ENCODE data around the gene RANBP17.

- TF ChIP-seq CTCF (tag by site-specific recombination; IDR thresholded peaks at IDR 0.05) = no peak
- no peak for TF ChIP-seq REST (tag by site-specific recombination; IDR thresholded peaks at IDR 0.05)
- no peak for TF ChIP-seq ZNF544 (tag by site-specific recombination; IDR thresholded peaks at IDR 0.05)
- TF ChIP-seq ZFP37 (tag by site-specific recombination; IDR thresholded peaks at IDR 0.05) = no peak
- TF ChIP-seq ZNF830 (tag by site-specific recombination; IDR thresholded peaks at IDR 0.05; ENCODE audit: low read depth) = no peak
Observed at GRCh38 chr5:171029401-171029800, 167.6 kb downstream of the RANBP17 start.
